Kidney (tissue), 14 donors: Measurements from ENCODE around the gene ALK. TPM values are rescaled to one million over a fixed set of nuclear protein-coding genes. Genes with fewer than 3 reads are reported as not detected.

ENCODE experiments used
- DNase-seq, 5 donors: peaks; one replicate each; pipeline ENCODE4 v3.0.0-alpha.2; 2013 to 2020
- FAIRE-seq: peaks from 2 replicates; lab custom pipeline; 2012; peaks lifted over from hg19 to GRCh38; lab: Jason Lieb, UNC
- H3K27ac ChIP-seq, 2 donors: one replicate each; pipeline ENCODE4 v1.7.0; 2013; ENCODE audit warnings: low read depth in 2 of 2, low read length in 2 of 2, inconsistent platforms in 1 of 2
- H3K27me3 ChIP-seq: one replicate; pipeline ENCODE4 v1.7.1; 2013; ENCODE audit warnings: low read length, inconsistent platforms; ENCODE audit not compliant: control insufficient read depth, insufficient read depth
- H3K36me3 ChIP-seq, 3 donors: one replicate each; pipeline versions ENCODE4 v1.7.0 to v1.7.1; 2013; ENCODE audit warnings: low read length in 3 of 3, control low read depth in 1 of 3, inconsistent platforms in 1 of 3; ENCODE audit not compliant: insufficient read depth in 3 of 3, control insufficient read depth in 2 of 3
- H3K4me1 ChIP-seq, 3 donors: one replicate each; pipeline versions ENCODE4 v1.7.0 to v1.7.1; 2013; ENCODE audit warnings: low read length in 3 of 3, inconsistent platforms in 1 of 3, low read depth in 1 of 3; ENCODE audit not compliant: control insufficient read depth in 2 of 3, insufficient read depth in 2 of 3
- H3K4me3 ChIP-seq, 3 donors: one replicate each; pipeline versions ENCODE4 v1.7.0 to v1.8.1; 2013; ENCODE audit warnings: low read length in 3 of 3, control low read depth in 1 of 3, inconsistent platforms in 1 of 3
- H3K9ac ChIP-seq, 3 donors: one replicate each; pipeline versions ENCODE4 v1.7.0 to v1.7.1; 2013; ENCODE audit warnings: low read length in 3 of 3, control low read depth in 1 of 3, inconsistent platforms in 1 of 3
- H3K9me3 ChIP-seq, 3 donors: one replicate each; pipeline versions ENCODE4 v1.7.0 to v1.7.1; 2013; ENCODE audit warnings: low read length in 3 of 3, control low read depth in 1 of 3, inconsistent platforms in 1 of 3; ENCODE audit not compliant: control insufficient read depth in 2 of 3, insufficient read depth in 1 of 3
- CTCF ChIP-seq: IDR thresholded peaks from 3 replicates; pipeline ENCODE4 v1.5.1; 2012; ENCODE audit warnings: mild to moderate bottlenecking, moderate library complexity, borderline replicate concordance; ENCODE audit not compliant: insufficient read depth; ENCODE audit errors: extremely low read depth
- intact Hi-C: fragments of 100-400 bp; cut with DNase I; formaldehyde crosslinking; loops from one replicate; pipeline ENCODE4 v1.11.1; 2022
- polyA plus RNA-seq: library from polyadenylated mRNA; stranded (reverse); fragments of 350-450 nt; fragmentation: Illumina TruSeq; extraction: RNeasy Lipid Tissue Mini Kit (QIAGEN cat#74804); gene quantifications from one replicate; pipeline ENCODE4 v1.2.3, GENCODE V29; 2014; ENCODE audit warnings: low read depth, low replicate concordance; ENCODE audit not compliant: insufficient read depth
- total RNA-seq: library from RNA; stranded (reverse); fragmentation: NEBNext Ultra II Directional; extraction: Animal tissue kit (Norgen Biotek cat#: 25700); gene quantifications from one replicate; pipeline ENCODE4 v1.2.1, GENCODE V29; 2021
- donor health status: control.
- donor health status: control.
- donor health status: control.
- donor health status: control.
- donor health status: control.
- donor health status: DM: yes; HTN: yes; CAD: no.
- donor health status: Normal renal cell carcinoma (clear cell type).

ALK gene
- total and polyA plus RNA-seq, 2 donors from 2014 or later = 0.13 TPM; not detected in 1

GRCh38 chr2:29544917-29545316, 376.5 kb downstream of the ALK start:
- H3K4me3 ChIP-seq = no peak overlapping the region
- H3K27me3 ChIP-seq = no peaks in the 10 kb centered on the region
- FAIRE-seq (no peak), DNase-seq (no peak)
- intact Hi-C loops = no loop called here
- H3K9ac ChIP-seq = no peak overlapping the region
- no peak overlapping the region for H3K27ac ChIP-seq
- no peaks in the 10 kb centered on the region for H3K4me1 ChIP-seq
- TF ChIP-seq CTCF = no peak
- no peaks in the 10 kb centered on the region for H3K9me3 ChIP-seq
- H3K36me3 ChIP-seq = no peaks in the 10 kb centered on the region

GRCh38 chr2:29544031-29544430, 377.4 kb downstream of the ALK start:
- Histone ChIP-seq H3K9me3 (no peaks in the 10 kb centered on the region), H3K9ac (no peak overlapping the region), H3K27me3 (no peaks in the 10 kb centered on the region), H3K4me1 (no peaks in the 10 kb centered on the region), H3K27ac (no peak overlapping the region), H3K4me3 (no peak overlapping the region), H3K36me3 (no peaks in the 10 kb centered on the region)
- FAIRE-seq = no peak
- DNase-seq = no peak
- no peak for TF ChIP-seq CTCF
- intact Hi-C loops = no loop called here

GRCh38 chr2:29535188-29535587, 386.2 kb downstream of the ALK start:
- Histone ChIP-seq H3K9me3 (no peaks in the 10 kb centered on the region), H3K9ac (no peak overlapping the region), H3K4me1 (no peaks in the 10 kb centered on the region), H3K27ac (no peak overlapping the region), H3K4me3 (no peak overlapping the region), H3K36me3 (no peaks in the 10 kb centered on the region), H3K27me3 (no peaks in the 10 kb centered on the region)
- intact Hi-C loops = no loop called here
- FAIRE-seq (no peak), DNase-seq (no peak)
- no peak for TF ChIP-seq CTCF

GRCh38 chr2:29532436-29532835, 388.9 kb downstream of the ALK start:
- FAIRE-seq (no peak), DNase-seq (no peak)
- TF ChIP-seq CTCF = no peak
- no peak overlapping the region for H3K4me3 ChIP-seq
- no peaks in the 10 kb centered on the region for H3K27me3 ChIP-seq
- no peaks in the 10 kb centered on the region for H3K36me3 ChIP-seq
- no peak overlapping the region for H3K9ac ChIP-seq
- H3K9me3 ChIP-seq = no peaks in the 10 kb centered on the region
- intact Hi-C loops = no loop called here
- no peaks in the 10 kb centered on the region for H3K4me1 ChIP-seq
- H3K27ac ChIP-seq = no peak overlapping the region
